ENCODE data around the gene SLC25A44. TPM values are rescaled to one million over a fixed set of nuclear protein-coding genes. Genes with fewer than 3 reads are reported as not detected.

Gene SLC25A44
- total and polyA plus RNA-seq, 2 donors (not counting 1 experiment from before 2014, with no cell fraction given), result 14.9 to 27.2 TPM

GRCh38 chr1:156242738-156243137 lies 48.8 kb downstream of the SLC25A44 start:
- Histone ChIP-seq H2AFZ (ENCODE audit: insufficient read depth, low read depth, low read length, poor library complexity, severe bottlenecking) (no peak overlapping the region), H3K9ac (ENCODE audit: low read length) (no peak overlapping the region), H3K79me2 (ENCODE audit: control insufficient read depth, insufficient read depth, low read length) (no peaks in the 10 kb centered on the region), H3K4me1 (ENCODE audit: control insufficient read depth in 2 of 2, insufficient read depth in 2 of 2, low read length in 2 of 2) (peaks cover 14 to 15% of the 10 kb centered on the region in 2 donors), H3K27me3 (replicated peaks in 1 of 4; ENCODE audit: control extremely low read depth in 1 of 4, control insufficient read depth in 3 of 4, insufficient read depth in 4 of 4, low read length in 3 of 4) (peaks cover 0 to 12% (median 0%) of the 10 kb centered on the region in 4 experiments), H4K20me1 (ENCODE audit: control insufficient read depth, insufficient read depth, low read length, poor library complexity, severe bottlenecking) (no peaks in the 10 kb centered on the region), H3K27ac (ENCODE audit: low read length in 2 of 2) (no peak overlapping the region), H3K4me3 (ENCODE audit: control extremely low read depth in 1 of 5, extremely low read depth in 1 of 5, insufficient read depth in 1 of 5, low read depth in 2 of 5, low read length in 4 of 5) (no peak overlapping the region), H3K9me3 (ENCODE audit: control extremely low read depth in 1 of 3, control insufficient read depth in 2 of 3, insufficient read depth in 1 of 3, low read length in 2 of 3) (peaks cover 0 to 3% (median 0%) of the 10 kb centered on the region in 3 donors), H3K36me3 (replicated peaks in 1 of 2; ENCODE audit: control extremely low read depth in 1 of 2, control insufficient read depth in 1 of 2, extremely low read depth in 1 of 2, insufficient read depth in 2 of 2, low read length in 1 of 2) (peaks cover 2 to 22% of the 10 kb centered on the region in 2 experiments), H3K4me2 (replicated peaks; ENCODE audit: low read depth, low read length, poor library complexity, severe bottlenecking) (no peak overlapping the region)
- H3K4me1 Mint-ChIP-seq, result peaks cover 18% of the 10 kb centered on the region
- H3K27me3 Mint-ChIP-seq, result peaks cover 7% of the 10 kb centered on the region
- intact Hi-C loops (cut with micrococcal nuclease), result no loop called here
- H3K9me3 Mint-ChIP-seq (ENCODE audit: insufficient read depth), result no peaks in the 10 kb centered on the region
- no peak for TF ChIP-seq EZH2 (IDR thresholded peaks at IDR 0.05; ENCODE audit: borderline replicate concordance, insufficient read depth, low read depth, low read length, poor library complexity, severe bottlenecking)
- TF ChIP-seq CTCF (IDR thresholded peaks at IDR 0.05), result no peak
- no peak overlapping the region for H3K27ac Mint-ChIP-seq
- CTCF ChIA-PET, result interaction anchor here (1.6 kb wide), 1 partner anchor 17 kb away, joined by 4 read pairs; no protein-coding TSS in a partner anchor
- H3K4me3 Mint-ChIP-seq, result no peak overlapping the region
- POLR2A ChIA-PET, result no interaction called here
- 98% methylated on average over 8 of the region's 10 CpGs for WGBS (ENCODE audit: insufficient coverage)
- DNase-seq (no peak), ATAC-seq (ENCODE audit: low read depth) (no peak)

- no peak overlapping the region for H3K27ac ChIP-seq (ENCODE audit: low read length in 2 of 2)
- 100% methylated on average over 2 of the region's 2 CpGs for WGBS (ENCODE audit: insufficient coverage)
- H3K27me3 ChIP-seq (replicated peaks in 1 of 4; ENCODE audit: control extremely low read depth in 1 of 4, control insufficient read depth in 3 of 4, insufficient read depth in 4 of 4, low read length in 3 of 4), result peaks cover 0 to 12% (median 0%) of the 10 kb centered on the region in 4 experiments
- ChIA-PET CTCF (interaction anchor here (1.6 kb wide), 1 partner anchor 19 kb away, joined by 4 read pairs; no protein-coding TSS in a partner anchor), POLR2A (no interaction called here)
- peaks cover 0 to 3% (median 0%) of the 10 kb centered on the region in 3 donors for H3K9me3 ChIP-seq (ENCODE audit: control extremely low read depth in 1 of 3, control insufficient read depth in 2 of 3, insufficient read depth in 1 of 3, low read length in 2 of 3)
- peaks cover 14 to 15% of the 10 kb centered on the region in 2 donors for H3K4me1 ChIP-seq (ENCODE audit: control insufficient read depth in 2 of 2, insufficient read depth in 2 of 2, low read length in 2 of 2)
- H3K79me2 ChIP-seq (ENCODE audit: control insufficient read depth, insufficient read depth, low read length), result no peaks in the 10 kb centered on the region
- Mint-ChIP-seq H3K27me3 (peaks cover 7% of the 10 kb centered on the region), H3K27ac (no peak overlapping the region), H3K9me3 (ENCODE audit: insufficient read depth) (no peaks in the 10 kb centered on the region), H3K4me3 (peak overlapping the region; percentile 89), H3K4me1 (peaks cover 18% of the 10 kb centered on the region)
- H4K20me1 ChIP-seq (ENCODE audit: control insufficient read depth, insufficient read depth, low read length, poor library complexity, severe bottlenecking), result no peaks in the 10 kb centered on the region
- H3K36me3 ChIP-seq (replicated peaks in 1 of 2; ENCODE audit: control extremely low read depth in 1 of 2, control insufficient read depth in 1 of 2, extremely low read depth in 1 of 2, insufficient read depth in 2 of 2, low read length in 1 of 2), result peaks cover 2 to 9% of the 10 kb centered on the region in 2 experiments
- no peak overlapping the region for H3K9ac ChIP-seq (ENCODE audit: low read length)
- no peak overlapping the region for H3K4me2 ChIP-seq (replicated peaks; ENCODE audit: low read depth, low read length, poor library complexity, severe bottlenecking)
- TF ChIP-seq CTCF (IDR thresholded peaks at IDR 0.05), result no peak
- no peak for TF ChIP-seq EZH2 (IDR thresholded peaks at IDR 0.05; ENCODE audit: borderline replicate concordance, insufficient read depth, low read depth, low read length, poor library complexity, severe bottlenecking)
- intact Hi-C loops (cut with micrococcal nuclease), result no loop called here
- no peak overlapping the region for H3K4me3 ChIP-seq (ENCODE audit: control extremely low read depth in 1 of 5, extremely low read depth in 1 of 5, insufficient read depth in 1 of 5, low read depth in 2 of 5, low read length in 4 of 5)
- no peak for DNase-seq
- ATAC-seq (ENCODE audit: low read depth), result no peak
- H2AFZ ChIP-seq (ENCODE audit: insufficient read depth, low read depth, low read length, poor library complexity, severe bottlenecking), result no peak overlapping the region
Measured at GRCh38 chr1:156244126-156244525, 50.2 kb downstream of the SLC25A44 start.
